Stimulated activated CD4-positive, alpha-beta T cell treated with anti-CD3 and anti-CD28 coated beads, Interleukin-15, amount 100 ng/mL, for 24 hours (primary cell): ENCODE results near the gene MGP.

Source experiments
- DNase-seq: peaks from one replicate; pipeline ENCODE4 v3.0.0-alpha.2; 2020

MGP gene

DNA sequence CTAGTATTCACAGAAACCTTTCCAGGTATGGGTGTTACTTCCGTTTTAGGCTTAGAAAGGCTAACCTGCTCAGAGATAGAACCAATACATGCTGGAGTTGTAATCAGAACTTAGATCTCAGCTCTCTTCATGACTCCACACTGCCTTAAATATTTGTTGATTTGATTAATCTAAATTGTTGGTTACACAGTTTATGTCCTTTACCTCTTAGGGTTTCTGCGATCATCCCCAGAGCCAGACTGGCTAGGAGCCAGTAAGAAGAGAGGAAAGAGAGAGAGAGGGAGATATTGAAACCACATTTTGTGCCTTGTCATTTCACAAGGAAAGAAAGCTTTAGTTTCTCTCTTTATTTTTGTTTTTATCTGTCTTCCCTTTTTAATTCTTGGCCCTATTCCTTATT lies 16.8 kb upstream of the MGP start:
- DNase-seq, result no peak

DNA sequence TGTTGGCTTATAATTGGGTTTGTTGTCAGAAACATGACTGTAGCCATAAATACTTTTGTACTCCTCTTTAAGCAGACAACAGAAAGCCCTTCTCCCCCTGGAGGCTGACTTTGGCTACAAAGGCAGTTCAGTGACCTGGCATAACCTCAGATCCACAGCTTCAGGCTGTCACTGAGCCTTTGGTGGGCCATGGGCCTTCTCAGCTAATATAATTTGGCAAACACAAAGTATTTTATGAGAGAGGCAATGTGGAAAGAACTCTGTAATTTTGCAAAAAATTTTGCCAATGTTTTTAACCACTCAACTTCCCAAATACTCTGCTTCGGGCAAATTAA lies 15.5 kb upstream of the MGP start:
- DNase-seq, result no peak

DNA sequence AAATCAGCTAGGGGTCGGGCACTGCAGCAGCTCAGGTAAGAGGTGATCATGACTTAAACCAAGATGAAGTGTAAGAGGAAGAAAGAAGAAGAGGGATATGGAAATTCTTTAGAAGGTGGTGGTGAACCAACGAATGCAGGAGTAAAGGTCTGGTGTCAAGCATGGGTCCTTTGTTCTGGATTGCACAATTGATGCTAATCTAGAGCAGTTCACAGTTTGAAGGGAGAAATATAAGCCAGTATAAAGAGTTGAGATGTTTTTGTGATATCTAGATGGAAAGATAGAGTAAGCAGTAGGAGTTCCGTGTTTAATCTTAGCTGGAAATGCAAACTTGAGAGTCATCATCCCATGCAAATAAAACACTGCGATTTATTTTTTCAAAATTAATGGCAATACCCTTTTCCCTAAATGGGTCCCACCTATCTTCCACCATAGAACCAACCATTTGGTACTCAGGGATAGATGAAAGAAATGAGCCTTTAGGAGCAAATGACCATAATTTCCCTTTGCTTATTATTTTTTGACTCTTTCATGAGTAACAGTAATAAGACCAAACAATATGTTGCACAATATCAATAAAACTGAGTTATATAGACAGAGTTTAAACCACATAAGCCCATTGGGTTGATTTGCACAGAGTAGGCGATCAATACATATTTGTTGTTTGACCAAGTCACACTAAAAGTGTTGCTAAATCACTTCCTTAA lies 15.0 kb upstream of the MGP start:
- DNase-seq, result no peak

DNA sequence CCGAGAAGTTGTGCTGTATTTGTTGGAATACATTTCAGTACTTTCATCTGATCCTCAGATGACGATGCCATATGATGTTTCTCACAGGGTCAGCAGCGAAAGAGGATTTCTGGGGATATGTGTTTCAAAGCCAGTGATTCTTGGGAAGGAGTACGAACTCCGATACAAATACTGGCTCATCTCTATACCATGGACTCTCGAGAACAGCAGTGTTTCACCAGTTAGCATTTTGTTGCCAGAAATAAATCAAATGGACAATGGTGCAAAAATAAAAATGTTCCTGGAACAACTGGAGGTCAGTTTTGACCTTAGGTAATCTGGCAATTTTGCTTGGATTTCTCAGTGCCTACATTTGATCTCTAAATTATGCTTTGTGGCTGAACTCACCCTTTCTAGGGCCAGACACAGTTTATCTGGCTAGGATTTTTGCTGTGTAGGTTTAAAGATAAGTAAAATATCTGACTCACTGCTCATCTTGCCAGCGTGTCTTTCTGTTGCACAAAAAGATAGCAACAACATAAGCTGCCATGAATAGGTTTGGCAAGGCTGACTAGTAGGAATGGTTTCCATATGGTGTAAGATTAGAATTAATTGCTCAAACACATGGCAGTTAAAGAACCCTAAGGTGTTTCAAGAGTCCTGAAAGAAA lies 11.0 kb upstream of the MGP start:
- DNase-seq, result no peak

DNA sequence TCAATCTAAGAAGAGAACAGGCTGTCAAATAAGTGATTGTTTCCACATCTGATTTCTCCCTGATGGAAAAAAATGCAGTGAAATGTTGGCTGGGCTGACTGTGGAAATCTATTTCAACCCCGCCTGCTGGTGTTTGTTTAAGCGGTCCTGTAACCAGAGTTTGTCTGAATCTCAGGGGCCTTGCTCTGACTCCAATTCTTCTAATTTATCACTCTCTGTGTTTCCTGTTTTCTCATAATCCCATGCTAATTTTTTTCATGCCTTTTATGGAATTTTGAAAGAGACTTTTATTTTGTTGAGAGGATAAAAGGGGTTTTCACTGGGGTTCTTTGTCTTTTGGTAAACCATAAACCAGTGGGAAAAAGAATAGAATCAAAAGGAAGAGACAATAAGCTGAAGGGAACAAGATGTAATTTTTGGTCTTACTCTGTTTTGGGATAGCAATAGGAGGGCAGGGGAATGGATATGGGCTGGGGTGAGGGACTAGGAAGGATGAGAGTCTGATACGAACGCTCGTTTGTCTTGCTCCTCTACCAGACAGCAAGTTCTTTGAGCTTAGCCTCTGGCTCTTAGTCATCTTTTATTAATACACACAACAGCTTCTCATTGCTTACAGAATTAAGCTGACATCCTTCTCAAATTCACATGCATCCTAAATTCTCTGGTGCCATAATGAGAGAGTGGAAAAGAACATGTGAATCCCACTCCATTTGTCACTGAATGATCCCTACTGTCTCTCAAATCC lies 8.0 kb upstream of the MGP start:
- no peak for DNase-seq

DNA sequence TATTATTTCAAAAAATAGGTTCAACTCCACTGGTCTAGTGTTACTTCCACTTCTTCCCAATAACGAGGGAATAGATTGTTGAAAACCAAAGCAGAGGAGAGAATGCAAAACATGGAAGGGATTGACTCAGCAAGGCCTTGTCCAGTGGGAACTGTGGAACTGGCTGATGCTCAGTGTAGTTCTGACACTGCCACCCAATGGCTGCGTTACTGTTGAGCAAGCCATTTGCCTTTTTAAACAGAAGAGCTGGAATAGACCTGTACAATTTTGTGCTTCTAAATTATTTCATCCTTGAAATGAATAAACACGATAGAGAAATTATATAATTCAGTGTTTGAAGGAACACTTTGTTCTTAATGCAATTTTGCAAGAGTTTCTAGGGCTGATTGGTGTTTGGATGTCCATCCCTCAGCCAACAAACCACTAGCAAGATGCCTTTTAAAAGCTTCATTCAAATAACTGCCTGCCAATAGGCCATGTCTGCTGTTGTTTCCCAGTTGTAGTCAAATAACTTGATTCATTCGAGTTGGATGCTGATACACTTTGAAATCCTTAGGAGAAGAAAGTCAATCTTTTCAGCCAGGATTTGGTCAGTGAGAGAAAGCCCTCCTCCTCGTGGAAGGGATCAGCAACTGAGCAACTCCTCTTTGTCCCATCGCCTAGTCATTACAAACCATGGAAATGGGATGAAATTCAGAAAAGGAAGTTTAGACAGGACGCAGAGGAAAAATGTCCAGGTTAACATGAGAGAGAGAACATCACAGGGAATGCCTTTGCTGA lies 7.3 kb upstream of the MGP start:
- no peak for DNase-seq

DNA sequence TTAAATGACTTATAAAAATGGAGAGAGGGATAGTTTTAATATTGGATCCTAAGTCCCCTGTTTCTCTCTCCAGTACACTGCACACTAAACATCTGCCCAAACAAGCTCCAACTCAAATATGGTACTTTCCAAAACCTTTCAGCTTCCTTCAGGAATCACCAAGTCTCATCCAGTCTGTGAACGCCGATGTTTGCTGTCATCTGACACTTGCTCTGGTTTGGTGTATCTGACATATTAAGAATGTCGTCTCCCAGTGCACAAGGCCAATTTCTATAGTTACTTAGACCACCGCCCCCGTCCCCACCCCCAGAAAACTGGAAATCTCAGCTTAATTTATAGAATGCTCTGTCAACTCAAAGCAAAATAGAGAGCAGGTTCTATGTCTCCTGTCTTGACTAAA lies 5.0 kb upstream of the MGP start:
- DNase-seq, result no peak

DNA sequence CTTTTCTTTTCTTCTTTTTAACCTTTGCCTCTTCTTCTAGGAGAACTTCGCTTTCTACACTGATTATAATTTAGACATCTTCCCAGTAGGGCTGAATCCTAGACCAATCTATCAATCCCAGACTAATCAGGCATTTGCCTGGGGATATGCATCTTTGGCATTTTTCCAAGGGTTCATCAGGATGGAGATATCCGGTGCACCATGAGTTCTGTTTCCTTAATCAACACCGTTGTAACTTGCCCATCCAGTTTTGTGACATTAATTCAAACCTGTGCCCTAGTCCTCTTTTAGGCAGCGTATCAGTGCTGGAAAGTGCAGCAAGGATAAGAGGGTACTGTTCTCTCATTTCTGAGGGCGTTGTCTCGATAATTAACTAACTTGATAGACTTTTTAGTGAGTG lies 617 bp upstream of the MGP start:
- DNase-seq, result no peak

DNA sequence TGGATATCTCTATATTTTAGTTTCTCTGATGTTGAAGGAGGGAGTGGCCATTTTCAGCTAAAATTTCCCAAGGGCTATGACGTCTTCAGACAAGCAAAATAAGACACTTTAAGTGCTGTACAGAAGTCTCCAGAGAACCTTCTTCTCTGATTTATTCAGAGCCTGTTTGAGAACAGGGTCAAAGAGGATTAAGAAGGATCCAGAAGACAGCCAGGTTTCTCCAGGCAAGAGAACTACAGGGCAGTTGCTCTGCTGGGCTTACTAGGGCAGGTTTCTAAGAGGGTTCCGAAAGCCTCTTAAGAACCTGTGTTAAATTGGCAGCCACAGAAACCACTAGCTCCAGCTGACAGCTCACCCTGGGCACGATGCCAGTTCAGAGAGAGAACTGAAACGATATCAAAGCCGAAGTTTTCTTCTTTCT lies 1.2 kb downstream of the MGP start:
- DNase-seq, result peak; percentile 77

DNA sequence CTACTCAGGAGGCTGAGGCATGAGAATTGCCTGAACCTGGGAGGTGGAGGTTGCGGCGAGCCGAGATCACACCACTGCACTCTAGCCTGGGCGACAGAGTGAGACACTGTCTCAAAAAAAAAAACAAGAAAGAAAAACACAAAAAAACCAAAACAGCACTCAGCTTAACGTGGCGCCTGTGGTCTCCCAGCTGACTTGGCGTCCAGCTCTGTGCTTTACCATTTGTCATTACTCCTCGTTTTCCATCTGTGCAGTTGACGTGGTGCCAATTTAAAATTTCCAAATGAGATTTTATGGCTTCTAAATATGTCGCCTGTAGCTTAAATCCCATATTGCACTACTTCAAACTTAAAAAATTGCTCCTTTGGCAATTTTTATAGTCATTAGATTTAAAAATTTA lies 2.0 kb downstream of the MGP start:
- no peak for DNase-seq

DNA sequence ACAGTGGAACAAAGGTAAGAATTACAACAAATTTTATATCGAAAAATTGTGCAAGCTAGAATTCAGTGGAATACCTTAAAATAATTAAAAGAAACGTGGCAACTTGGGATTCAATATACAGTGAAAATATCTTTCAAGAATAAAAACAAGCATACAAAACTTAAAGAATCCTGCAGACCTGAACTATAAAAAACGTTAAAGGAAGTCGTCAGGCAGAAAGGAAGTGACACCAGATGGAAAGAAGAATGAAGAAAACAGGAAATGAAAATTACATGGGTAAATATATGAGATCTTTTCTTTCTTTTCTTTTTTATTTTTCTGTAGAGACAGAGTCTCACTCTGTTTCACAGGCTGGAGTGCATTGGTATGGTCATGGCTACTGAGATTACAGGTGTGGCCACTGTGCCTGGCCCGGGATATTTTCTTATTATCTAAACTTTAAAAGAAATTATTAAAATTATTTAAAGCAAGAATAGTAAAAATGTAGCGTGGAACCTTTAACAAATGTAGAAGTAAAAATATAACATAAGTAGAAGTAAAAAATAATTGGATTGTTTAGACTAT lies 4.7 kb downstream of the MGP start:
- no peak for DNase-seq

DNA sequence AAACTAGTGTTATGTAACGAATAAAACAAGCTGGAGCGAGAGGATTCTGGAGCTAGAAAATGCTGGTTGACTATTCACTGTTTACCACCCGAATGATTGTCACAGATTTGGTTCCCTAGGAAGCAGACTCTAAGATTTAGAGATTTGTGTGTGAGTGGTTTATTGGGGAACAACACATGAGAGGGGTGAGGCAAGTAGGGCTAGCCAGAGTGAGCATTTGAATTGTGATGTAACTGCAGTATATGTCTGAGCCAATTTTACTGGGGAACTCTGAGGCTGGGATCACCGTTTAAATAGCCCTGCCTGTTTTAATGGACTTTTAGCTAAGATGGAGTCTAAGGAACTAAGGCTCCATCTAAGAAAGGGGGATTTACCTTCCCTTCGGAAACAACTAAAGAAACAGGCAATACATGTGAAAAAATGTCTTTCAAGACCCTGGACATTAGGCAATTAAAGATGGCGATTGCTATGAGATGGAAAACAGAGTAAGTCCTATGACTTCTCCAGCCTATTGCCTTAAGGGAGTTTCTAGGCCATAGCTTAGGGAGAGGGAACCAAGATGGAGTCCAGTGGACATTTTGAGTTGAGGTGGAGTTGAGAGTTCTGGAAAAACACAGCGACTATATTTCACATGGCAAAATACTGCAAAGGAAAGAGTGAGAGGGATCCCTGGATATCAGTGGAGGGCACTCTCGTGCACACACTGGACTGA lies 6.3 kb downstream of the MGP start:
- no peak for DNase-seq

DNA sequence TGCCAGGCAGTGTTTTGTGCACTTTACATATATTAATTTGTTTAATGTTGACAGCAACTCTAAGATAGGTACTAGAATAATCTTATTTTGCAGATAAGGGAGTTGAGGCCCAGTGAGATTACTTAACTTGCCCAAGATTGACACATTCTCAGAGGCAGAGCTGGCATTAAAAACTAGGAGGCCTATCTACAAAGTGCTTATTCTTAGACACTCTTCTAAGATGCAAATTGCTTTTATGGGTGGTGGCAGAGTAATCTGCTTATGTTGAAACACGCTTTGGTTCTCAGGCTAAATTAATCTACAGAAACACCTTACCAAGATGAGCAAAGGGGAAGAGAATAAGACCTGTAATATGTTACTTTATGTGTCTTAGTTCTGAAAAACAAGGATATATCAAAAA lies 7.2 kb downstream of the MGP start:
- no peak for DNase-seq

DNA sequence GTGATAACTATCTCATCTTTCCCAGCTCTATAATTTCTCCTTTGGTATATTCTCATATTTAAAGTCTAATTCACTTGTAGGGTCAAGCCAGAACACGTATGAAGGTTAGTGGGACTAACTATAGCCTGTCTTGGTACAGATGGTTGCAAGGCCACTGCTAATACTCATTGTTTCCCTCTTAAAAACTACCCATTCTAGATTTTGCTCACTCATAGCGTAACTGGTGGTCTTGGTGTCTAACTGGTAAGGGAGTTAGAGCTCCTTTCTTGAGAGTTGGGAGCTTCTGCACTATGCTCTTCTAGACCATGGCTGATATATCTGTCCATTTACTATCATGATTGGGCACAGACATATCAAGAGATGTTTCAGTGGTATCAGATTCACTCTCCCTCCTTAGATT lies 8.8 kb downstream of the MGP start:
- no peak for DNase-seq

DNA sequence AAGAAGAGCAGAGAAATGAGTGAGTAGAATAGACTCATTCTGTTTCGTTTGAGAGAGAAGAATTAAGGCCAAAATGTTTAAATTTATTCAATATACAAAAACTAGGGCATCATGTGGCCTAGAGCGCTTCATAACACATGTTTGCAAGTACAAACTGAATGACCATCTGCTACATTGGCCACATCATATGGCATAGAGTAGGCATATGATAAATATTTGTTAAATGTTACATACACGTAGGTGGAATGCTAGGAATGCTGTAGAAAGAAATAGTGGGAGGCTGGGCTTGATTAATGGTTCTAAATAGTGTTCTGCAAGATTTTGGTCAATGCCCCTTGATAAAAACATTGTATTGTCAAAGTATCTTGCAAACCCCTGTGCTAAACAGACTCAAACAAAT lies 10.8 kb downstream of the MGP start:
- no peak for DNase-seq

DNA sequence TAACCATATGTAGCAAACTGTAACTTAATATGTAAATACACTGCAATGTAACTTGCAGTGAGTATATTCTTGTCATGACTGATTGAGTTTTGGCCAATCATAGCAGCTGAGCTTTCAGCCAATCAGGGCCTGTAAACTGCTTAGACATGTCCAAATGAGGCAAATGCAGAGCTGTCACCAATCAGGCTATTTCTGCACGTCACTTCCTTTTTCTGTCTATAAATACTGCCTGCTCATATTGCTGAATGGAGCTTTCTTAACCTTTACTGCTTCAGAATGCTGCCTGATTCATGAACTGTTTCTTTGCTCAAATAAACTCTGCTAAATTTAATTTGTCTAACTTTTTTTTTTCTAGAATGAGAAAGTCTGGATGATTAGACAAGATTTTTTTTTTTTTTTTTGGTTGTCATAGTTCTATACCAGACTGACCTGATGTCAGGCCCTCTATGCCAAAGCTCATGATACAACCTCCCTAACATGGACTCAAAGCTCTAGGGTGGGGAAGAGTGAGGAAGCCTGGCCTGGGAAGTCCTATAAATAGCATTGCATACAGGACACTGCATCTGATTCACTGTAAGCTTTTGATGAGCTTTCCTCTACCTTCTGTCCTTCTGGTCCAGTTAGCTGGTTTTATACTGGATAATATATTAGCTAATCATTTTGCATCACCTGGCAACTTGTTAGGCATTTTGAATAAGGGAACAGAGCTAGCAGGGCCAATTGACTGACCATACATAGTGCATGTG lies 12.0 kb downstream of the MGP start:
- no peak for DNase-seq

DNA sequence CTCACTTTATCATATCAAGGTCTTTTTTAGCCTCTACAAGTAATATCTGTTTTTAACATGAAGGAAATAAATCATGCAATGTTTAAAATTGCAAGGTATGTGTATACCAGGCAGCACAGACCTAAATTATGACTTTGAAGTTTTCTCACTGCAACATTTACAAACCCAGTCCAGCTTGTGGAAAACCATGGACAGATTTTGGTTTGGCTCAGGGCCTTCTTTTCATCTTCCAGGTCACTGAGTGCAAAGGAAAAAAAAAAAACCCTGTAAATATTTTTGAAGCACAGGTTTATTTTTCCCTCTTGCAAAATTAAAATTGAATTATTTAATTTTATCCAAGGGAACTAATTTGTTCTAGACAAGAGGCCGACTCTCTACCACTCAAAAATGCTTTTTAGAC lies 13.8 kb downstream of the MGP start:
- no peak for DNase-seq

DNA sequence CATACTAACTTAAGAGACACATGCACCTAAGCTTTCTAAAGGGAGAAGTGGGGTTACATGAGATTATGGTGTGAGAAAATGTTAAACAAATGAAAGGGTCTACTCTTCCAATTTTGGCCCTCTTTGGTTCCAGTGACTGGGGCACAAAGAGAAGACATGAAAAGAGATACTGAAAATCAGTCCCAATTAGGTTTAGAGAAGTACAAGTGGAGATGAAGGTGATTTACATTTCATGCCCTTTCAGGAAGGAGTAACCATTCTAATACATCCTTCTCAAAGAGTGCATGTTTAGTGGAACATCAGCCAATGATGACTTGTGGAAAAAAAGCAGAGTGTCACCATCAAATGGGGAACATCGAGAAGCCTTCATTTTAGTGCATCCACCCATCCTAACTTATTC lies 14.4 kb downstream of the MGP start:
- no peak for DNase-seq

DNA sequence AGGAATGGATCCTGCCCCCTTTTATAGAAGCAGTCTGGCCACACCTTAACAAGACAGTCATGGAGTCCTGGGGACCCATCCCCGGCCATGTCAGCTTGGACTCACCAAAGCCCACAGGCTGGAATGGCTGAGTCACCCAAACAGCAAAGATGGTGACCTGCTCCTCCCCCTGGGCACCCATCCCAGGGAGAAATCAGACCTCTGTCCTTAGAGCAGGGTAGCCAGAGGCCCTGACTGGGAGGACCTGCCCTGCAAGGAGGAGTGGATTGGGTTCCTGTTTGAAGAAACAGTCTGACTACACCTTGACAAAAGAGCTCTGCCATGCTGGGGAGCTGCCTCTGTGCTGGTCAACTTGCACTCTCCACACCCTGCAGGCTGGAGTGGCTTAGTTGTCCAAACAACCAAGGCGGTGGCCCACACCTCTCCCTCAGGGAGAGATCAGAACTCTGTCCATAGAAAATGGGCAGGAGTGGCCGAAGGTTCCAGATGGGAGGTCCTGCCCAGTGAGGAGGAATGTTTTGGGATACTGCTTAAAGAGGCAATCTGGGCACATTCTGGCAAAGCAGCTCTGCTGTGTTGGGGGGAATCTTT lies 16.6 kb downstream of the MGP start:
- DNase-seq, result no peak

DNA sequence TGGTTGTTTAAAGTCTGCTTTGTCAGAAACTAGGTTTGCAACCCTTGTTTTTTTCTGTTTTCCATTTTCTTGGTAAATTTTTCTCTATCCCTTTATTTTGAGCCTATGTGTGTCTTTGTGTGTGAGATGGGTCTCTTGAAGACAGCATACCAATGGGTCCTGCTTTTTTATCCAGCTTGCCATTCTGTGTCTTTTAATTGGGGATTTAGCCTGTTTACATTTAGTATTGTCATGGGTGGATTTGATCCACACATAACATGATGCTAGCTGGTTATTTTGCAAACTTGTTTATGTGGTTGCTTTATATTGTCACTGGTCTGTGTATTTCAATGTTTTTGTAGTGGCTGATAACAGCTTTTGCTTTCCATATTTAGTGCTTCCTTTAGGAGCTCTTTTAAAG lies 25.2 kb downstream of the MGP start:
- DNase-seq, result no peak

DNA sequence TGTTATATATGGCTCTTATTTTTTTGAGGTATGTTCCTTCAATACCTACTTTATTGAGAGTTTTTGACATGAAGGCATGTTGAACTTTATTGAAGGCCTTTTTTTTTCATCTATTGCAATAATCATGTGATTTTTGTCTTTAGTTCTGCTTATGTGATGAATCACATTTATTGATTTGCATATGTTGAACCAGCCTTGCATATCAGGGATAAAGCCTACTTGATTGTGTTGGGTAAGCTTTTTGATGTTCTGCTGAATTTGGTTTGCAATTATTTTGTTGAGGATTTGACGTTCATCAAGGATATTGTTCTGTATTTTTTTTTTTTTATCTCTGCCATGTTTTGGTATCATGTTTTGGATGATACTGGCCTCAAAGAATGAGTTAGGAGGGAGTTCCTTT lies 27.1 kb downstream of the MGP start:
- no peak for DNase-seq
